ENCODE results near the gene USP21.

The USP21 gene

DNA sequence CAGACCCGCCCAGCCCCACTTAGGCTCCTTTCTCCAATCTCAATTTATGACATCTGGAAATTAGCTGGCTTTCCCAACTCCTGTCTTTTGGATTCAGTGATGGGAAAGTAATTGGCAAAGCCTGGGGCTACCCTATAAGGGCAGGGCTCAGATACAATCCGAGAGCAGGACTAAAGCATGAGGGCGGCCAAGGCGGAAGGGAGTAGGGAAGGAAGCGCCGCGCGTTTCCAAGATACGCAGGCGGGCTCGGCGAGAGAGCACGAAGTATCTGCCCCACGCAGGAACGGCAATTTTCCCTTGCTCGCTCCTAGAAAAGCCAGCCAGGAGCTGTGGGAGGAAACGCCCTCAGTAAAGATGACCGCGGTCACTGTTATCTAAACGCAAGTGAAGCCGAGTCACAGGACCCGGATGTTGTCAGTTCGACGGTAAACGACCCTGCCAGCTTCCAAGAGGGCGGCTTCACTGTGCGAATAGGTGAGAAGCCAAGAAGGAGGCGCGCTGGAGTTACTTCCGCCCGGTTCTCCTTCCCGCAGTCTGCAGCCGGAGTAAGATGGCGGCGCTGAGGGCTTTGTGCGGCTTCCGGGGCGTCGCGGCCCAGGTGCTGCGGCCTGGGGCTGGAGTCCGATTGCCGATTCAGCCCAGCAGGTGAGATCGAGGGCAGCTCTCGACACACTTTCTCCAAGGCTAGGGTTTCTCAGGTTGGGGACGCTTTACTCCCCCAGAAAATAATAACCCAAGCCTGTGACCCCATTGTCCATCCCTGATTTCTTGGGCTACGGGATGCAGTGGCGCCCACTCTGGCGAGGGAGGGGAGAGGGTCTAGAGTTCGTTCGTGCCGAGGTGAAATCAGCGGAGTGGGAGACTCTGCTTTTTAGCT lies 42.8 kb downstream of the USP21 start, which contains the start of gene NDUFS2:
TSS of gene NDUFS2 (plus strand) at position 532 of the 877 bp plus-strand sequence. CDS start at position 551, 19 bp downstream.
- Histone ChIP-seq H3K79me2 (ENCODE audit: control insufficient read depth, insufficient read depth, low read length) (peaks cover 3% of the 10 kb centered on the region), H2AK5ac (ENCODE audit: low read length) (peak within 1 kb of the TSS; percentile 96), H4K5ac (ENCODE audit: low read length) (peak within 1 kb of the TSS; percentile 35), H2BK120ac (ENCODE audit: low read depth, low read length) (peak within 1 kb of the TSS; percentile 23), H3K23ac (ENCODE audit: low read length) (no peak within 1 kb of the TSS), H2BK5ac (ENCODE audit: low read length) (peak within 1 kb of the TSS; percentile 89), H3K56ac (ENCODE audit: low read length) (peak within 1 kb of the TSS; percentile 95), H3K79me1 (ENCODE audit: low read length) (peaks cover 4% of the 10 kb centered on the region), H3K9ac (ENCODE audit: low read length) (peak within 1 kb of the TSS; percentile 80), H2BK15ac (replicated peaks; ENCODE audit: low read depth) (no peak within 1 kb of the TSS), H4K8ac (ENCODE audit: low read depth, low read length) (no peak within 1 kb of the TSS), H3K27ac (ENCODE audit: low read depth, low read length) (peak within 1 kb of the TSS; percentile 26), H3K4ac (ENCODE audit: low read depth, low read length) (peak within 1 kb of the TSS; percentile 82), H3K18ac (ENCODE audit: low read length) (peak within 1 kb of the TSS; percentile 63), H3K4me3 (ENCODE audit: low read length) (peak within 1 kb of the TSS; percentile 68), H3K4me2 (ENCODE audit: low read length) (peak within 1 kb of the TSS; percentile 68), H3K36me3 (ENCODE audit: control insufficient read depth, insufficient read depth, low read length) (peaks cover 1% of the 10 kb centered on the region), H3K27me3 (ENCODE audit: insufficient read depth, low read length, poor library complexity) (no peaks in the 10 kb centered on the region), H3K4me1 (ENCODE audit: control insufficient read depth, low read depth, low read length) (peaks cover 30% of the 10 kb centered on the region)
- no CpG with 5 or more reads among the region's 53 CpGs for WGBS (ENCODE audit: extremely low coverage, insufficient coverage, low lambda C conversion rate)
- peak; percentile 100 for DNase-seq

DNA sequence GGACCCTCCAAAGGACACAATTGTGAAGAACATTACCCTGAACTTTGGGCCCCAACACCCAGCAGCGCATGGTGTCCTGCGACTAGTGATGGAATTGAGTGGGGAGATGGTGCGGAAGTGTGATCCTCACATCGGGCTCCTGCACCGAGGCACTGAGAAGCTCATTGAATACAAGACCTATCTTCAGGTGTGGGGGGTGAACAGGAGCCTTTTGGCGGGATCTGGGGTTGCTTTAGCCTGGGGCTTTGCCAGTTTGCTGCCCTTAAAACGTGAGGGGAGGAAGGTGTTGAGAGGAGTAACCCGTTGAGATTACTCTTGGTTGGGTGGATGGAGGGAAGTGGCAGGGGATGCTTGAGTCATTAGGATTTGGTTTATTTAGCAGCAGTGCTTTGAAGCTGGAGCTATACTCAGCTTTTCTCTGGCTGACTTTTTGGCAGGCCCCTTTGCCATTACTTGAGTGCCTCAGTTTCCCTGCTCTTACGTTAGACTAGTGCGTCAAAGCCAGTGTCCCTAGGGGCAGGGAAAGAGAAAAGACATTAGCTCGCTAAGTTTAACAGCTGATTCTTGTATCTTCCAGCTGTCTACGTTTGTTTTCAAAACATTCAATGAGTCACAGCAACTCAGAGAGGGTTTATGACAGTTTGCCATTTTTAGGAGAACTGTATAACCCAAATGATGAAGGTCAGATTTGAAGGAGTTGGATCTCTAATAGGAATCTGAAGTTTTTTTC lies 47.3 kb downstream of the USP21 start:
- Histone ChIP-seq H2BK120ac (ENCODE audit: low read depth, low read length) (no peak overlapping the region), H2AK5ac (ENCODE audit: low read length) (no peak overlapping the region), H3K4me2 (ENCODE audit: low read length) (no peak overlapping the region), H2BK5ac (ENCODE audit: low read length) (no peak overlapping the region), H4K5ac (ENCODE audit: low read length) (no peak overlapping the region), H3K79me1 (ENCODE audit: low read length) (peaks cover 4% of the 10 kb centered on the region), H3K9ac (ENCODE audit: low read length) (no peak overlapping the region), H3K4me3 (ENCODE audit: low read length) (no peak overlapping the region), H4K8ac (ENCODE audit: low read depth, low read length) (no peak overlapping the region), H3K23ac (ENCODE audit: low read length) (no peak overlapping the region), H3K79me2 (ENCODE audit: control insufficient read depth, insufficient read depth, low read length) (peaks cover 3% of the 10 kb centered on the region), H3K36me3 (ENCODE audit: control insufficient read depth, insufficient read depth, low read length) (peaks cover 6% of the 10 kb centered on the region), H3K4ac (ENCODE audit: low read depth, low read length) (no peak overlapping the region), H3K18ac (ENCODE audit: low read length) (no peak overlapping the region), H3K56ac (ENCODE audit: low read length) (no peak overlapping the region), H3K27me3 (ENCODE audit: insufficient read depth, low read length, poor library complexity) (no peaks in the 10 kb centered on the region), H3K27ac (ENCODE audit: low read depth, low read length) (no peak overlapping the region), H2BK15ac (replicated peaks; ENCODE audit: low read depth) (no peak overlapping the region), H3K4me1 (ENCODE audit: control insufficient read depth, low read depth, low read length) (peaks cover 2% of the 10 kb centered on the region)
- no CpG with 5 or more reads among the region's 12 CpGs for WGBS (ENCODE audit: extremely low coverage, insufficient coverage, low lambda C conversion rate)
- DNase-seq = no peak

GRCh38 chr1:161207173-161207572 lies 47.9 kb downstream of the USP21 start:
- no peak for DNase-seq
- peaks cover 3% of the 10 kb centered on the region for H3K79me2 ChIP-seq (ENCODE audit: control insufficient read depth, insufficient read depth, low read length)
- H2AK5ac ChIP-seq (ENCODE audit: low read length) = no peak overlapping the region
- H3K4me3 ChIP-seq (ENCODE audit: low read length) = no peak overlapping the region
- H3K4me1 ChIP-seq (ENCODE audit: control insufficient read depth, low read depth, low read length) = peaks cover 2% of the 10 kb centered on the region
- H2BK5ac ChIP-seq (ENCODE audit: low read length) = no peak overlapping the region
- no peak overlapping the region for H3K27ac ChIP-seq (ENCODE audit: low read depth, low read length)
- no peak overlapping the region for H4K5ac ChIP-seq (ENCODE audit: low read length)
- no peak overlapping the region for H4K8ac ChIP-seq (ENCODE audit: low read depth, low read length)
- H3K56ac ChIP-seq (ENCODE audit: low read length) = no peak overlapping the region
- H3K4me2 ChIP-seq (ENCODE audit: low read length) = no peak overlapping the region
- no peaks in the 10 kb centered on the region for H3K27me3 ChIP-seq (ENCODE audit: insufficient read depth, low read length, poor library complexity)
- peaks cover 7% of the 10 kb centered on the region for H3K36me3 ChIP-seq (ENCODE audit: control insufficient read depth, insufficient read depth, low read length)
- no peak overlapping the region for H2BK120ac ChIP-seq (ENCODE audit: low read depth, low read length)
- no peak overlapping the region for H3K23ac ChIP-seq (ENCODE audit: low read length)
- H3K4ac ChIP-seq (ENCODE audit: low read depth, low read length) = no peak overlapping the region
- H3K79me1 ChIP-seq (ENCODE audit: low read length) = peaks cover 4% of the 10 kb centered on the region
- H3K9ac ChIP-seq (ENCODE audit: low read length) = no peak overlapping the region
- no peak overlapping the region for H3K18ac ChIP-seq (ENCODE audit: low read length)
- H2BK15ac ChIP-seq (replicated peaks; ENCODE audit: low read depth) = no peak overlapping the region
- WGBS (ENCODE audit: extremely low coverage, insufficient coverage, low lambda C conversion rate) = no CpG with 5 or more reads among the region's 8 CpGs

GRCh38 chr1:161209790-161210409 lies 50.6 kb downstream of the USP21 start:
- Histone ChIP-seq H3K4ac (ENCODE audit: low read depth, low read length) (no peak overlapping the region), H3K18ac (ENCODE audit: low read length) (no peak overlapping the region), H2AK5ac (ENCODE audit: low read length) (no peak overlapping the region), H3K36me3 (ENCODE audit: control insufficient read depth, insufficient read depth, low read length) (peaks cover 15% of the 10 kb centered on the region), H3K27ac (ENCODE audit: low read depth, low read length) (no peak overlapping the region), H4K5ac (ENCODE audit: low read length) (no peak overlapping the region), H3K4me2 (ENCODE audit: low read length) (no peak overlapping the region), H3K23ac (ENCODE audit: low read length) (no peak overlapping the region), H3K4me1 (ENCODE audit: control insufficient read depth, low read depth, low read length) (peaks cover 2% of the 10 kb centered on the region), H3K27me3 (ENCODE audit: insufficient read depth, low read length, poor library complexity) (no peaks in the 10 kb centered on the region), H3K56ac (ENCODE audit: low read length) (peak overlapping the region; percentile 17), H4K8ac (ENCODE audit: low read depth, low read length) (no peak overlapping the region), H2BK15ac (replicated peaks; ENCODE audit: low read depth) (no peak overlapping the region), H3K79me1 (ENCODE audit: low read length) (no peaks in the 10 kb centered on the region), H2BK120ac (ENCODE audit: low read depth, low read length) (no peak overlapping the region), H3K79me2 (ENCODE audit: control insufficient read depth, insufficient read depth, low read length) (no peaks in the 10 kb centered on the region), H2BK5ac (ENCODE audit: low read length) (no peak overlapping the region), H3K4me3 (ENCODE audit: low read length) (no peak overlapping the region), H3K9ac (ENCODE audit: low read length) (peak overlapping the region; percentile 30)
- no CpG with 5 or more reads among the region's 11 CpGs for WGBS (ENCODE audit: extremely low coverage, insufficient coverage, low lambda C conversion rate)
- DNase-seq = peak; percentile 93

GRCh38 chr1:161214369-161214768 lies 55.1 kb downstream of the USP21 start:
- peaks cover 2% of the 10 kb centered on the region for H3K4me1 ChIP-seq (ENCODE audit: control insufficient read depth, low read depth, low read length)

More at GRCh38 chr1:161214369-161214768, 55.1 kb downstream of the USP21 start:
- H3K9ac ChIP-seq (ENCODE audit: low read length) = no peak overlapping the region
- no peak overlapping the region for H2BK120ac ChIP-seq (ENCODE audit: low read depth, low read length)
- H2BK15ac ChIP-seq (replicated peaks; ENCODE audit: low read depth) = no peak overlapping the region
- no peaks in the 10 kb centered on the region for H3K79me1 ChIP-seq (ENCODE audit: low read length)
- H3K79me2 ChIP-seq (ENCODE audit: control insufficient read depth, insufficient read depth, low read length) = no peaks in the 10 kb centered on the region
- H3K4me3 ChIP-seq (ENCODE audit: low read length) = no peak overlapping the region
- no peak overlapping the region for H3K27ac ChIP-seq (ENCODE audit: low read depth, low read length)
- H2AK5ac ChIP-seq (ENCODE audit: low read length) = no peak overlapping the region
- DNase-seq = no peak
- no peak overlapping the region for H3K4ac ChIP-seq (ENCODE audit: low read depth, low read length)
- no peak overlapping the region for H2BK5ac ChIP-seq (ENCODE audit: low read length)
- no peak overlapping the region for H3K18ac ChIP-seq (ENCODE audit: low read length)
- no peak overlapping the region for H4K8ac ChIP-seq (ENCODE audit: low read depth, low read length)
- peaks cover 14% of the 10 kb centered on the region for H3K36me3 ChIP-seq (ENCODE audit: control insufficient read depth, insufficient read depth, low read length)
- no peaks in the 10 kb centered on the region for H3K27me3 ChIP-seq (ENCODE audit: insufficient read depth, low read length, poor library complexity)
- no peak overlapping the region for H4K5ac ChIP-seq (ENCODE audit: low read length)
- H3K4me2 ChIP-seq (ENCODE audit: low read length) = no peak overlapping the region
- no peak overlapping the region for H3K56ac ChIP-seq (ENCODE audit: low read length)
- no peak overlapping the region for H3K23ac ChIP-seq (ENCODE audit: low read length)
- WGBS (ENCODE audit: extremely low coverage, insufficient coverage, low lambda C conversion rate) = no CpG with 5 or more reads among the region's 9 CpGs

Data from mesendoderm (in vitro differentiated cells).